ENCODE measurements around the gene SHC2.
"Not testable (repeated sequence)": the region's sequence is repeated elsewhere in the genome, so short reads cannot be mapped to it uniquely, and the experiment has no call there.

The SHC2 gene

DNA sequence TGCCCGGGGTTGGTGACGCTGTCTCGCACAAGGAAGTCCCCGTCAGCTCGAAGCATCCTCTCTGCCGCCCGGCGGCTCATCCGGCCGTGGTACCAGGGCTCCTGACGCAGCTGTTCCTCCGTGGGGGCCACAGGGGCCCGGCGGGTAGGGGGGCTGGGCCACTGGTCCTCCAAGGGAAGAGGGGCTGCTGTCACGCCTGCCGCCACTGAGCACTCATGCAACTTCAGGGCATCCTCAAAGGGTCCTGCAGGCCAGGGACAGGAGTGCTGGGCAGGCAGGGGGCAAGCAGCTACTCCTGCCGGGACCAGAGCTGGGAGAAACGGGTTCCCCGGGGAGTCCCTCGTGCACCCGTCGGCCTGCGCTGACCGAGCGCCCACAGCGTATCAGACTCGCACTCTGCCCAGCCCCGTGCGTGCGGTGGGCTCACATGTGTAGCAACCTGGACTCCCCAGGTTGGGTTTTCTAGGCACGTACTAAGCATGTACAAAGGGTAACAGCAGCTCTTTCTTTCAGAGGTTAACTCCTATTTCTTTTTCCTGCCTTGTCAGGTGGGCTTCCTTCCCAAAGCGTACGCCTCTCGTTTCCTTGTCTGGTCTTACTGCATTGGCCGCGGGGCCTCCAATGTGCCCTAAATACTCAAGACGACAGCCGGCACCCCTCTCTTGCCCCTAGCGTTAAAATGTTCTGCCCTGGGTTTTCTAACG lies 38.5 kb downstream of the SHC2 start:
- DNase-seq = no peak

GRCh38 chr19:419721-420515 lies 40.9 kb downstream of the SHC2 start:
- no peak for DNase-seq

DNA sequence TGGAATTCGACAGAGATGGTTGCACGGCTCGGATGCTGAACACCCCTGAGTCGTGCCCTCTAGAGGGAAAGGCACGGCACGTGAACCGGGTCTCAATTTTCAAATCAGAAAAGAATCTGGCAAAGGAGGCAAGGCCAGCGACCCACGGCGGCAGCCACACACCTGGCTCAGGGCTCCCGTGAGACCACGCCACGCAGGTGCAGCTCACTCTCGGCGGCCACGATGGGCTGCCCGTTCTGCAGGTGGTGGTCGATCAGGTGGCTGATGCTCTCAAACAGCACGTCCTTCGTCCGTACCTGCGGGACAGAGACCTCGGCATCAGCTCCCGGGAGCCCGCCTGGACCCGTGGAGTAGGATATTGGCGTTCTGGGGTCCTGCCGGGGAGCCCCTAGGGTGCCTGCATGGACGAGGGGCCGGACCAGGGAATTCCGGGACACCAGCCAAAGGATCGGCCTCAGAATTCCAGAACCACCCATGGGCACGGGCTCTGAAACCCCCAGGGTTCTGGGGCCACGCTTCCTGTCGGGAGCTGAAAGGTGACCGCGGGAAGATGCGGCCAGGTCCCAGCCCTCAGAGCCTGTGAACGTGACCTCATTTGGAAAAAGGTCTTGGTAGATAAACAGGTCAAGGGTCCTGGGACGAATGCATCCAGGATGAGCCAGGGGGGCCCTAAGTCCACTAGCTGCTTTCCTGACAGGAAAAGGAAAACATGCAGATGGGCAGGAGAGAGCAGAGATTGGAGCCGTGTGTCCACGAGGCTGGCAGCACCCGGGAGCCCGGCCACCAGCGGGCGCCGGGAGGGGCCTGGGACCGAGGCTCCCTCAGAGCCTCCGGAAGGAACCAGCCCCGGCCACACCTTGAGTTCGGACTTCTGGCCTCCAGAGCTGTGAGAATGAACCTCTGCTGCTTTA lies 41.8 kb downstream of the SHC2 start:
- no peak for DNase-seq

- no peak for DNase-seq
Measured at GRCh38 chr19:416416-416815, 44.4 kb downstream of the SHC2 start.

DNA sequence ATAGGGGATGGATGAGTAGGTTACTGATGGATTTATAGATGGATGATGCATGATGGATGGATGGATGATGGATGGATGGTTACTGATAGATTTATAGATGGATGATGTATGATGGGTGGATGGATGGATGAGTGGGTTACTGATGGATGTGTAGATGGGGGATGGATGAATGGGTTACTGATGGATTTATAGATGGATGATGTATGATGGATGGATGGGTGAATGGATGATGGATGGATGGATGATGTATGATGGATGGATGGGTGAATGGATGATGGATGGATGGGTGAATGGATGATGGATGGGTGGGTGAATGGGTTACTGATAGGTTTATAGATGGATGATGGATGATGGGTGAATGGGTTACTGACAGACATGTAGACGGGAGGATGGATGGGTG lies 45.5 kb downstream of the SHC2 start:
- no peak for DNase-seq

GRCh38 chr19:413756-414420 lies 46.9 kb downstream of the SHC2 start:
- no peak for DNase-seq

- DNase-seq = no peak
Measured at GRCh38 chr19:412356-413355, 48.2 kb downstream of the SHC2 start.

DNA sequence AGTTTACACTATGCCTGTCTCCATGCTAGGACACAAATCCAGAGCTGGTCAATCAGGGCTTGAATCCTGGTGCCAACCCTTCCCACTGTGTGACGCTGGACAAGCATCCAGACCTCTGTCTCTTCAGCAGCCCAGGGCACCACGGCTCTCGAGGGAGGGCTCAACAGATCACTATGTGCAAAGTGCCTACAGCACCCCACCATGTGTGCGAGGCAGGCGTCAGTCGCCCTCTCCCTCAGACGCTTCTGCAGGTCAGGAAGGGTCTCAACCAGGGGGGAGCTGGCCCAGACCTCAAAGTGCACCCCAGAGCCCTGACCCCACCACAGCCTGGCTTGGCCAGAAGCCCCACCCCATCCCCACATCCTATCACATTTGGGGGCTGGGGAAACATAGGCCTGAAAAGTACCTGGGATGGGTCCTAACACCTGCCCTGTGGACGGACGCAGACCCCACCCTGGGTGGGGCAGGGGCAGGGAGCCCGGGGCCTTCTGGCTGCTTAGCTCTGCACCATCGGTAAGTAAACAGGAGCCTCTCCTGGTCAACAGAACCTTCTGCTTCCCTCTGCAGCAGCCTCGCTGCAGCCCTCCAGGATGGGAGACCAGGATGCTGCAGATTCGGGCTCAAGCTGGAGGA lies 49.0 kb downstream of the SHC2 start:
- no peak for DNase-seq

GRCh38 chr19:411121-411722 lies 49.6 kb downstream of the SHC2 start:
- DNase-seq = not testable (repeated sequence)

DNA sequence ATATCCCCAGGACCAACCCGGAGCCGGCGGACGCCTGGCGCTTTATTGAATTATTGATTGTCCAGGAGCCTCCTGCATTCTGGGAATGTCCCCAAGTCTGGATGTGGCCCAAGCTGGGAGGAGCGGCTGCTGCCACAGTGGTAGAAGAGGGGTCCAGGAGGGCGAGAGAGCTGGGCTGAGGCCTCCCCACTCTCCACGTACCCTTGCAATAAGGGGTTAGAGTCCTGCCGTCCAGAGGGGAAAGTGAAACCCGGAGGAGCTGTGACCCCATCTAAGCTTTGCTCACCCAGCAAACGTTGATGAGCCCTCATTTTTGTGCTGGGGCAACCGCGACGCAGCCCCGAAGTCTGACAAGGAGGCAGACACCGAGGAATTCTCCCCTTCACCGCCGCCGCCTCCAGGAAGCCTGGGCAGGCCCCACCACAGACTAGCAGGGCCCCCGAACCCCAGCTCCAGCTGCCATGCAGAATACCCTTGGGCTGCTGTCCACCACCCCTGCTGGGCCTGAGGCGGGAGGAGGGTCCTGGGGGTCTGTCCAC lies 50.5 kb downstream of the SHC2 start:
- no peak for DNase-seq

- no peak for DNase-seq
Measured at GRCh38 chr19:409516-410242, 51.2 kb downstream of the SHC2 start.

DNA sequence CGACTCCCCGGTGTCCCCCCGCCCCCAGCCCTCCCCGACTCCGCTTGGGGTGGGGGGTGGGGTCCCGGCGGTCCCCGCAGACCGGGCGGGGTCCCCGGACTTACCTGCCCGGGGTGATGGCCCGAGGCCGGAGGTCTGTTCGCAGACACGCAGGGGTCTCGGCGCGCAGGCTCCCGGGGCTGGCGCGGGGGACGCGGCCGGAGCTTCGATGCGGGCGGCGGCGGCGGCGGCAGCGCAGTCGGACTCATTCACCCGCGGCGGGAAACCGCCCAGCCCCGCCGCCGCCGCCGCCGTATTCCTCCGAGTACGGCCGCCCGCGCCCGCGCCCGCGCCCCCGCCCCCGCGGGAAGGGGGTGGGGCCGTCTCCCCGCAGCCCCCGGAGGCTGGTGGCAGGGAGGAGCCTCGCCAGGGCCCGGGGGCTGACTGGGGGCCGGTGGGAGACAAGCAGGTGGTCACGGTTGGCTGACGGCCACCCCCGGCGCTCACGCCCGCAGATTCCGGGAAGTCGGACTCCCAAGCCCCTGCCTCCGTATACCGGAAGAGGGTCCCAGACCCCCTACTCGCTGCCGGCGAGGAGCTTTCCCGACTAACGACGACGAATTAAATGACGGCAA lies 51.8 kb downstream of the SHC2 start, which contains the start of gene C2CD4C:
Gene C2CD4C (minus strand): TSS at position 246 of the 614 bp plus-strand sequence. CDS start 786 bp downstream, outside the sequence.
- no peak for DNase-seq

DNA sequence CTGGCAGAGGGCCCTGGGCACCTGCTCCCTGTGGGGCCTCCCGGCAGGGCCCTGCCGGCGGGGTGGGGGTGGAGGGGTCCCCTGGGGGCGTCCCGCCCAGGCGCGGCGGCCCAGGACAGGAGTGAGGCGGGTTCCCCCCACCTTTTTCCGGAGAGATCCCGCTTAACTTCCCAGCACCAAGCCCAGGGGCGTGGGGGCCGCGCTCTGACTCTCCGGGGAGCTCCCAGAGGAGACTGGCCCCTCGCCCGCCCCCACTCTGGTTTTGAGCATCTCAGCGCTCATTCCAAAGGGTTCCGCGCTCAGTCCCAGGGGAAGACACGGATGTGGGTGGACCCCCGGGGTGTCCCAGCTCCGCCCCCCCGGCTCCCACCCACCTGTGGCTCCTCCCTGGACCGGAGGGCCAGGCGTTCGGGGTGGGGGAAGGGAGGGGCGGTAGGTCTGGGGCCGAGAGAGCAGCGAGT lies 52.4 kb downstream of the SHC2 start:
- no peak for DNase-seq

GRCh38 chr19:407511-408440 lies 53.1 kb downstream of the SHC2 start:
- DNase-seq = no peak

- no peak for DNase-seq
Measured at GRCh38 chr19:406971-407510, 53.8 kb downstream of the SHC2 start.

GRCh38 chr19:406135-406781 lies 54.6 kb downstream of the SHC2 start:
- no peak for DNase-seq
